Measurements from ENCODE around the gene LRRC56. TPM values are rescaled to one million over a fixed set of nuclear protein-coding genes. Genes with fewer than 3 reads are reported as not detected.

Gene LRRC56
- total and polyA plus RNA-seq, 2 of the 13 experiments (the other 11 are each of a cell fraction or from before 2014, with no cell fraction given) = 0.11 to 0.29 TPM

DNA sequence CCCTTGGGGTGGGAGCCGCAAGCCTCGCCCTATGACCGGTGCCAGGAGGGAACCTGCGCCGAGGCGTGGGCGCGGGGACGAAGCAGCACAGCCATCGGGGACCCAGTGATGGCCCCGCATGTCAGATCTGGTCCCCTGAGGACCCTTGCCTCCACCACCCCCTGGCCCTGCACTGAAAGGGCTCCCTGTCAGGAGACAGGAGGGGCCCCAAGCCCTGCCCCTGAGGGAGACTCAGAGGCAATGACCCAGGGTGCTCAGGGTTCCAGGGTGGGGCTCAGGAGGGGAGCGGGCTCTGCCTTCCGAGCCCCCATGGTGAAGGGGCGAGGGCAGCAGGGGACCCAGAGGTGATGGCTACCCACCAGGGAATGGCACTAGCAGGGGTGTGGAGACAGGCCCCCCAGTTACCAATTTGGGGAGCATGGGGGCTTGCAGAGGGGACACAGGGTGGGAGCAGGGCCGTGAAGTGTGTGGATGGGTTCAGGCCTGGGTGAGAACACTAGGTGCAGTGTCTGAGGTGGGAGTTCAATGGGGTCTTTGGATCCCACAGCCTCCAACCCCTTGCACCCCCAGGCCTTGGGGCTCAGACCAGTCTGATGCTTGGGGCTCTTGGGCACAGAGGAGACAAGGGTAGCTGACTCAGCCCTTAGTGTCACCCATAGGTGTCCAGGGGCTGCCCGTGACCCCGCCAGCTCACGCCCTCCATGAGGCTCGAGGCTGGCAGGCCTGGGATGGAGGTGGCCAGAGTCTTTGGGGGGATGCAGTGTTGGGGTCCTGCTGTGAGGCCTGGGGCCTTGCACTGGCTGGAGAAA, 499 bp downstream of the LRRC56 start:
- POLR2A ChIA-PET = interaction anchor here (1.2 kb wide), 1 partner anchor 11 kb away, joined by 3 read pairs; no protein-coding TSS in a partner anchor
- BruUV-seq (replicated peaks) = no TSS peak
- CTCF ChIA-PET (ENCODE audit: low intra/inter-chr PET ratio, low total read pairs) = no interaction called here
- H2AFZ ChIP-seq (ENCODE audit: low read length) = no peak overlapping the region
- peaks cover 5 to 20% of the 10 kb centered on the region in 2 experiments; a peak in 4 of 5 replicates for H3K27me3 ChIP-seq (ENCODE audit: control insufficient read depth in 1 of 2, insufficient read depth in 2 of 2, low read length in 2 of 2)
- peaks cover 67% of the 10 kb centered on the region for H3K4me1 ChIP-seq (ENCODE audit: insufficient read depth, low read length)
- no peak overlapping the region for H3K27ac ChIP-seq (ENCODE audit: extremely low read length, insufficient read depth, low read length)
- no peak for DNase-seq (ENCODE audit: low spot score)
- H3K4me3 ChIP-seq (replicated peaks in 1 of 3; ENCODE audit: insufficient read depth in 1 of 3, low read depth in 2 of 3, low read length in 3 of 3) = peak overlapping the region in 2 of 3 experiments; percentile 14 to 39; a peak in 2 of 6 replicates
- H4K20me1 ChIP-seq (ENCODE audit: insufficient read depth, low read length) = no peaks in the 10 kb centered on the region; the same call in 1 of the 2 replicates
- FAIRE-seq = no peak
- in situ Hi-C loops (cut with HindIII; ENCODE audit: extremely low pct_ligation_motif_present, low pct_unique_long_range_greater_than_20kb) (no loop called here), intact Hi-C loops (cut with micrococcal nuclease; ENCODE audit: unreplicated experiment) (no loop called here)
- H3K9ac ChIP-seq (ENCODE audit: insufficient read depth, low read depth, low read length) = no peak overlapping the region
- peaks cover 4% of the 10 kb centered on the region for H3K79me2 ChIP-seq (ENCODE audit: insufficient read depth, low read length)
- WGBS (ENCODE audit: low lambda C conversion rate) = 56% methylated on average over 4 of the region's 19 CpGs
- H3K4me2 ChIP-seq (ENCODE audit: low read depth, low read length) = peak overlapping the region; percentile 68
- no peaks in the 10 kb centered on the region for H3K9me3 ChIP-seq (ENCODE audit: low read length)
- no peak for ATAC-seq
- peaks cover 4 to 9% of the 10 kb centered on the region in 2 experiments; a peak in 3 of 5 replicates for H3K36me3 ChIP-seq (replicated peaks in 1 of 2; ENCODE audit: control insufficient read depth in 1 of 2, insufficient read depth in 2 of 2, low read length in 2 of 2)
- TF ChIP-seq ZNF256 (CRISPR knock-in tag; conservative IDR thresholded peaks at IDR 0.05) (no peak), GATAD1 (CRISPR knock-in tag; IDR thresholded peaks at IDR 0.05) (no peak), ZNF577 (CRISPR knock-in tag; IDR thresholded peaks at IDR 0.05; ENCODE audit: borderline replicate concordance, low read depth) (no peak), ZKSCAN8 (CRISPR knock-in tag; IDR thresholded peaks at IDR 0.05; ENCODE audit: borderline replicate concordance) (no peak), MBNL3 (CRISPR knock-in tag; conservative IDR thresholded peaks at IDR 0.05) (no peak), ADNP (CRISPR knock-in tag; IDR thresholded peaks at IDR 0.05) (no peak), ZNF772 (CRISPR knock-in tag; IDR thresholded peaks at IDR 0.05) (0 out of 2 replicates have a peak, but pooled peaks have one; percentile 55), SETDB1 (CRISPR knock-in tag; IDR thresholded peaks at IDR 0.05; ENCODE audit: borderline replicate concordance) (no peak), ZNF550 (CRISPR knock-in tag; IDR thresholded peaks at IDR 0.05; ENCODE audit: borderline replicate concordance) (no peak), ZNF441 (CRISPR knock-in tag; IDR thresholded peaks at IDR 0.05; ENCODE audit: borderline replicate concordance) (no peak), PCBP2 (optimal IDR thresholded peaks at IDR 0.05; ENCODE audit: low read depth, low read length, poor library complexity, severe bottlenecking) (no peak), KDM2A (CRISPR knock-in tag; IDR thresholded peaks at IDR 0.05; ENCODE audit: borderline replicate concordance, low read depth) (peak; percentile 16; the same call in 1 of the 2 replicates), CREM (IDR thresholded peaks at IDR 0.05) (no peak), CREM (CRISPR knock-in tag; IDR thresholded peaks at IDR 0.05) (no peak), TSC22D2 (CRISPR knock-in tag; IDR thresholded peaks at IDR 0.05; ENCODE audit: borderline replicate concordance) (no peak), SNAPC2 (CRISPR knock-in tag; IDR thresholded peaks at IDR 0.05) (no peak), ZNF883 (CRISPR knock-in tag; IDR thresholded peaks at IDR 0.05; ENCODE audit: not compliant biosample characterization) (no peak), MAFK (conservative IDR thresholded peaks at IDR 0.05 in 1 of 2, IDR thresholded peaks at IDR 0.05 in 1 of 2; ENCODE audit: low read length in 2 of 2) (peak; percentile 42 to 43; a peak in 2 of 4 replicates), ZNF468 (CRISPR knock-in tag; IDR thresholded peaks at IDR 0.05) (no peak)
- TF ChIP-seq, protein P1, sequence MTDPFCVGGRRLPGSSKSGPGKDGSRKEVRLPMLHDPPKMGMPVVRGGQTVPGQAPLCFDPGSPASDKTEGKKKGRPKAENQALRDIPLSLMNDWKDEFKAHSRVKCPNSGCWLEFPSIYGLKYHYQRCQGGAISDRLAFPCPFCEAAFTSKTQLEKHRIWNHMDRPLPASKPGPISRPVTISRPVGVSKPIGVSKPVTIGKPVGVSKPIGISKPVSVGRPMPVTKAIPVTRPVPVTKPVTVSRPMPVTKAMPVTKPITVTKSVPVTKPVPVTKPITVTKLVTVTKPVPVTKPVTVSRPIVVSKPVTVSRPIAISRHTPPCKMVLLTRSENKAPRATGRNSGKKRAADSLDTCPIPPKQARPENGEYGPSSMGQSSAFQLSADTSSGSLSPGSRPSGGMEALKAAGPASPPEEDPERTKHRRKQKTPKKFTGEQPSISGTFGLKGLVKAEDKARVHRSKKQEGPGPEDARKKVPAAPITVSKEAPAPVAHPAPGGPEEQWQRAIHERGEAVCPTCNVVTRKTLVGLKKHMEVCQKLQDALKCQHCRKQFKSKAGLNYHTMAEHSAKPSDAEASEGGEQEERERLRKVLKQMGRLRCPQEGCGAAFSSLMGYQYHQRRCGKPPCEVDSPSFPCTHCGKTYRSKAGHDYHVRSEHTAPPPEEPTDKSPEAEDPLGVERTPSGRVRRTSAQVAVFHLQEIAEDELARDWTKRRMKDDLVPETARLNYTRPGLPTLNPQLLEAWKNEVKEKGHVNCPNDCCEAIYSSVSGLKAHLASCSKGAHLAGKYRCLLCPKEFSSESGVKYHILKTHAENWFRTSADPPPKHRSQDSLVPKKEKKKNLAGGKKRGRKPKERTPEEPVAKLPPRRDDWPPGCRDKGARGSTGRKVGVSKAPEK (CRISPR knock-in tag; IDR thresholded peaks at IDR 0.05; ENCODE audit: borderline replicate concordance) = no peak
